GM23338 (cell line): ENCODE measurements around the gene SLC51B. TPM values are rescaled to one million over a fixed set of nuclear protein-coding genes. Genes with fewer than 3 reads are reported as not detected.

Experiments used
- ATAC-seq: fragments of 200-7000 bp; cut with Tn5 transposase; 3 replicates; pipeline ENCODE4 v1.9.1; 2020
- DNase-seq: peaks from one replicate; pipeline ENCODE4 v3.0.0-alpha.2; 2015; ENCODE audit warnings: low spot score
- H2AFZ ChIP-seq: fragments of 200-600 bp; sonication (generic); 2 replicates; pipeline ENCODE4 v1.8.0; 2016; ENCODE audit warnings: antibody characterized with exemption, mild to moderate bottlenecking, moderate library complexity
- H3F3A ChIP-seq: fragments of 200-600 bp; sonication (generic); replicated peaks from 2 replicates; pipeline ENCODE4 v1.8.0; 2017; ENCODE audit warnings: antibody characterized with exemption, mixed run types, low read depth
- H3K27ac ChIP-seq: fragments of 200-600 bp; sonication (generic); 2 replicates; pipeline ENCODE4 v1.6.1; 2016; ENCODE audit warnings: low read depth
- H3K27me3 ChIP-seq: fragments of 200-600 bp; sonication (generic); 2 replicates; pipeline ENCODE4 v1.8.0; 2016; ENCODE audit warnings: mild to moderate bottlenecking, mixed run types, moderate library complexity; ENCODE audit not compliant: insufficient read depth
- H3K36me3 ChIP-seq: fragments of 200-600 bp; sonication (generic); 2 replicates; pipeline ENCODE4 v1.8.0; 2016; ENCODE audit warnings: mild to moderate bottlenecking; ENCODE audit not compliant: insufficient read depth
- H3K4me1 ChIP-seq: fragments of 200-600 bp; sonication (generic); 2 replicates; pipeline ENCODE4 v1.8.0; 2016; ENCODE audit warnings: mild to moderate bottlenecking, moderate library complexity; ENCODE audit not compliant: insufficient read depth
- H3K4me2 ChIP-seq: fragments of 200-600 bp; sonication (generic); 2 replicates; pipeline ENCODE4 v1.7.1; 2017; ENCODE audit warnings: mixed run types
- H3K4me3 ChIP-seq: fragments of 200-600 bp; sonication (generic); 2 replicates; pipeline ENCODE4 v1.6.1; 2016; ENCODE audit warnings: mixed run types
- H3K79me2 ChIP-seq: fragments of 200-600 bp; sonication (generic); replicated peaks from 2 replicates; pipeline ENCODE4 v1.8.0; 2017; ENCODE audit warnings: mild to moderate bottlenecking; ENCODE audit not compliant: insufficient read depth
- H3K9me2 ChIP-seq: fragments of 200-600 bp; sonication (generic); 2 replicates; pipeline ENCODE4 v1.8.0; 2017; ENCODE audit not compliant: insufficient read depth
- H4K20me1 ChIP-seq: fragments of 200-600 bp; sonication (generic); replicated peaks from 2 replicates; pipeline ENCODE4 v1.8.0; 2017; ENCODE audit warnings: mild to moderate bottlenecking; ENCODE audit not compliant: insufficient read depth
- H3K27ac Mint-ChIP-seq: 2 replicates; pipeline ENCODE4 v1.8.0; 2020; ENCODE audit warnings: inconsistent platforms, mild to moderate bottlenecking, moderate library complexity, mixed read lengths
- H3K27me3 Mint-ChIP-seq: 3 replicates; pipeline ENCODE4 v1.8.0; 2022; ENCODE audit warnings: low read depth, mild to moderate bottlenecking, moderate library complexity, mixed read lengths, inconsistent platforms; ENCODE audit not compliant: insufficient read depth, poor library complexity
- H3K36me3 Mint-ChIP-seq: 3 replicates; pipeline ENCODE4 v1.8.0; 2021; ENCODE audit warnings: low read depth, mild to moderate bottlenecking, inconsistent platforms, moderate library complexity, mixed read lengths
- H3K4me1 Mint-ChIP-seq: 3 replicates; pipeline ENCODE4 v1.8.0; 2020; ENCODE audit warnings: mild to moderate bottlenecking, inconsistent platforms, mixed read lengths
- H3K4me3 Mint-ChIP-seq: 3 replicates; pipeline ENCODE4 v1.8.0; 2021; ENCODE audit warnings: moderate library complexity, mild to moderate bottlenecking, inconsistent platforms, mixed read lengths
- H3K9me3 Mint-ChIP-seq: 3 replicates; pipeline ENCODE4 v1.8.0; 2020; ENCODE audit warnings: moderate library complexity, mild to moderate bottlenecking, inconsistent platforms, mixed read lengths
- CREB1 ChIP-seq: fragments of 250-450 bp; sonication (Bioruptor Pico); IDR thresholded peaks from 2 replicates; pipeline ENCODE4 v1.5.0; 2020; ENCODE audit warnings: low read depth, mild to moderate bottlenecking, moderate library complexity
- CTCF ChIP-seq, 2 experiments: fragments of 200-600 bp in 1 of 2; sonication (generic) in 1 of 2; conservative IDR thresholded peaks; 2 replicates each; pipeline versions ENCODE4 v1.5.1 to v1.6.1; 2016 to 2017; ENCODE audit warnings: antibody characterized with exemption in 2 of 2, low read depth in 2 of 2, mild to moderate bottlenecking in 2 of 2, moderate library complexity in 1 of 2
- ETS1 ChIP-seq: IDR thresholded peaks from 2 replicates; pipeline ENCODE4 v1.6.1; 2016; ENCODE audit warnings: antibody characterized with exemption
- EZH2 ChIP-seq: fragments of 200-600 bp; sonication (generic); IDR thresholded peaks from one replicate; pipeline ENCODE4 v1.8.0; 2017; ENCODE audit warnings: antibody characterized with exemption, mild to moderate bottlenecking, low read depth; ENCODE audit not compliant: unreplicated experiment
- EZH2phosphoT487 ChIP-seq: fragments of 200-600 bp; sonication (generic); IDR thresholded peaks from one replicate; pipeline ENCODE4 v1.8.1; 2018; ENCODE audit warnings: antibody characterized with exemption; ENCODE audit not compliant: unreplicated experiment
- JUNB ChIP-seq: IDR thresholded peaks from one replicate; pipeline ENCODE4 v1.6.1; 2016; ENCODE audit warnings: antibody characterized with exemption; ENCODE audit not compliant: unreplicated experiment
- NANOG ChIP-seq: IDR thresholded peaks from 2 replicates; pipeline ENCODE4 v1.6.1; 2016; ENCODE audit warnings: antibody characterized with exemption, borderline replicate concordance
- POLR2AphosphoS5 ChIP-seq: IDR thresholded peaks from 2 replicates; pipeline ENCODE4 v1.6.1; 2016; ENCODE audit warnings: antibody characterized with exemption, low read depth
- REST ChIP-seq: IDR thresholded peaks from one replicate; pipeline ENCODE4 v1.6.1; 2018; ENCODE audit warnings: antibody characterized with exemption; ENCODE audit not compliant: unreplicated experiment
- STAT1 ChIP-seq: IDR thresholded peaks from one replicate; pipeline ENCODE4 v1.6.1; 2016; ENCODE audit warnings: antibody characterized with exemption; ENCODE audit not compliant: unreplicated experiment
- ZNF114 ChIP-seq: fragments of 250-450 bp; sonication (Bioruptor Pico); IDR thresholded peaks from 2 replicates; pipeline ENCODE4 v1.5.0; 2020; ENCODE audit warnings: mild to moderate bottlenecking, moderate library complexity
- polyA plus RNA-seq: library from polyadenylated mRNA; unstranded; fragments of >200 nt; fragmentation: Nextera tagmentation; extraction: Ambion mirVana; gene quantifications from 2 replicates; pipeline ENCODE4 v1.2.1, GENCODE V29; 2016
- total RNA-seq: library from RNA; depleted of rRNA; stranded (reverse); fragments of >200 nt; shearing (Covaris generic); gene quantifications from 2 replicates; pipeline ENCODE4 v1.2.3, GENCODE V29; 2014

The SLC51B gene
- total and polyA plus RNA-seq, 2 experiments from 2014 or later, result not detected

GRCh38 chr15:64997745-64998375, 47.3 kb upstream of the SLC51B start:
- Mint-ChIP-seq H3K36me3 (peaks cover 4% of the 10 kb centered on the region; the same call in 2 of the 3 replicates), H3K9me3 (no peaks in the 10 kb centered on the region), H3K4me1 (no peaks in the 10 kb centered on the region), H3K27ac (no peak overlapping the region), H3K27me3 (peaks cover 2% of the 10 kb centered on the region), H3K4me3 (no peak overlapping the region)
- Histone ChIP-seq H3K9me2 (no peaks in the 10 kb centered on the region), H3K79me2 (no peaks in the 10 kb centered on the region), H3K27me3 (no peaks in the 10 kb centered on the region), H3K4me1 (no peaks in the 10 kb centered on the region), H2AFZ (no peak overlapping the region), H4K20me1 (no peaks in the 10 kb centered on the region), H3K4me3 (no peak overlapping the region), H3K4me2 (no peak overlapping the region), H3F3A (no peaks in the 10 kb centered on the region), H3K27ac (no peak overlapping the region), H3K36me3 (no peaks in the 10 kb centered on the region)
- ATAC-seq, result no peak
- TF ChIP-seq STAT1 (no peak), JUNB (no peak), ETS1 (no peak), REST (no peak), ZNF114 (CRISPR knock-in tag) (no peak), NANOG (no peak), EZH2 (no peak), CTCF (conservative IDR thresholded peaks at IDR 0.05; ENCODE audit: low read depth in 2 of 2) (no peak), POLR2AphosphoS5 (no peak)
- no peak for DNase-seq

- ATAC-seq (no peak), DNase-seq (no peak)
- TF ChIP-seq ZNF114 (CRISPR knock-in tag) (no peak), NANOG (no peak), CTCF (conservative IDR thresholded peaks at IDR 0.05; ENCODE audit: low read depth in 2 of 2) (no peak), REST (no peak), EZH2phosphoT487 (no peak), POLR2AphosphoS5 (no peak), CREB1 (CRISPR knock-in tag) (no peak), JUNB (no peak)
Observed at GRCh38 chr15:65004993-65005392, 40.2 kb upstream of the SLC51B start.

More at GRCh38 chr15:65004993-65005392, 40.2 kb upstream of the SLC51B start:
- H3K4me3 ChIP-seq, result no peak overlapping the region
- no peaks in the 10 kb centered on the region for H3F3A ChIP-seq
- no peaks in the 10 kb centered on the region for H3K4me1 ChIP-seq
- H3K4me2 ChIP-seq, result no peak overlapping the region
- H3K36me3 ChIP-seq, result no peaks in the 10 kb centered on the region
- no peaks in the 10 kb centered on the region for H3K79me2 ChIP-seq
- Mint-ChIP-seq H3K4me3 (no peak overlapping the region), H3K27me3 (no peaks in the 10 kb centered on the region), H3K4me1 (peaks cover 3% of the 10 kb centered on the region), H3K27ac (no peak overlapping the region), H3K9me3 (peaks cover 3% of the 10 kb centered on the region; the same call in 1 of the 3 replicates), H3K36me3 (peaks cover 28% of the 10 kb centered on the region)
- H3K27me3 ChIP-seq, result no peaks in the 10 kb centered on the region
- H4K20me1 ChIP-seq, result no peaks in the 10 kb centered on the region
- H3K27ac ChIP-seq, result no peak overlapping the region
- H2AFZ ChIP-seq, result no peak overlapping the region
- H3K9me2 ChIP-seq, result no peaks in the 10 kb centered on the region
